HG02885 (cell line): ENCODE data around the gene OCA2.
"Not testable (repeated sequence)": the region's sequence is repeated elsewhere in the genome, so short reads cannot be mapped to it uniquely, and the experiment has no call there.

Experiments used
- ATAC-seq: cut with Tn5 transposase; IDR thresholded peaks from one replicate; pipeline ENCODE4 v1.9.1; 2021; ENCODE audit warnings: mild to moderate bottlenecking; ENCODE audit not compliant: unreplicated experiment, poor library complexity

Gene OCA2

DNA sequence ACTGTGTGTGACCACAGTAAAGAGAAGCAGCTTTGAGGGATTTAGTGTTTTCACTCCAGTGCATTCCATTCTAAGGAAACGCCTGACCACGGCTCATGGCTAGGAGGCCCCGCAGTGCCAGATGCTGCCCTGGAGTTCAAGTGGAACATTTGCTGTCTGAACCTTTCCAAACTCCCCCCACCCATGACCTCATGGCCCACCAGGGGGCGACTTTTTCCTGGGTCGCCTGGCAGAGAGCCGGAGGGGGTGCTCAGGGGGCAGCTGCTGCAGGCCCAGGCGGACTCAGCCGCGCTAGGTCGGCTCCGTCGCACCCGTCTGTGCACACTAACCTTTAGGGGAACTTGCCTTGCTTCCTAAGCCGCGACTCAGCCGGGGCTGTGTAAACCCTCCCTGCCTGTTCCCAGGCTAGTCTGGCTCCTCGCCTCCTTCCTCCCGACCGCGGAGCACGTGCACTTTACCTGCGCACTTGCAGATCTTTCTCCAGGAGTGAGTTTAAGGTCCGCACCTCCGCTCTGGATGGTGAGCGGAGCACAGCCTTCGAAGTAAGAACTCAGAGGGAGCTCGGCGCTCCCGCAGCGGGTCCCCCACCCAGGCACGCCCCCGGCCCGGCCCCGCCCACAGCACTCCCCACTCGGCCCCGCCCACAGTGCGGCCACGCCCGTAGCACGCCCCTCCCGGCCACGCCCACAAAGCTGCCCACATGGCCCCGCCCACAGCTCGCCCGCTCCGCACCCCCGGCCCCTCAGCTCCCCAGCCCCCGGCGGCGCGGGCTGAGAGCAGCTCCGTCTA lies at the start of gene OCA2:
OCA2 (minus strand) TSS at position 550 of the 789 bp plus-strand sequence. CDS start 17,441 bp downstream, outside the sequence.
- no peak for ATAC-seq

DNA sequence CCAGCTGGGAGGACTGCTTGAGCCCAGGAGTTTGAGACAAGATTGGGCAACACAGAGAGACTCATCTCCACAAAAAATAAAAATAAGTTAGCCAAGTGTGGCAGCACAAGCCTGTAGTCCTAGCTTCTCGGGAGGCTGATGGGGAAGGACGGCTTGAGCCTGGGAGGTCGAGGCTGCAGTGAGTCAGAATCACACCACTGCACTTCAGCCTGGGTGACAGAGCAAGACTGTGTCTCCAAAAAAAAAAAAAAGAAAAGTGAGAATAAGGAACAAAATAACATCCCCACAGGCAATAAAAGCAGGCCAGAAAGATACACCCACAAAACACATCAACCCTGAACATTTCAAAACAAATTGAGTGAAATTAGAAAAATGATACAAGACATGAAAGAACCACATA lies 48.7 kb upstream of the OCA2 start:
- ATAC-seq = no peak

DNA sequence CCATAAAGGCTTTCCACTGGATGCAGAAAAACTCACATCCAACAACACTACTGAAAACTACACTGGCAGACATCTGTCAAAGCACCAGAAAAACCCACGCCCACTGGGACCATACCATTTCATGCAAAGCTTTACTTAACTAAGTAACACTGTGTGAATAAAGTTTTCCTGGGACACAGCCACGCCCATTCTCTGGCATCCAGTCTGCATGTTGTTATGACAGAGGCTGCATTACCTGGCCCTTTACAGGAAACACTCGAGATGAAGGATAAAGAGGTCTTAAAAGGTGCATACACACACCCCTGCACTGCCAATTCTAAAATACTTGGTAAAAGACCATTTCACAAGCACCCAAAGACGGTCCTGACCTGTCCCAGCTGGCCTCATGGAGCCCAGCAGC lies 46.3 kb upstream of the OCA2 start:
- ATAC-seq = not testable (repeated sequence)

DNA sequence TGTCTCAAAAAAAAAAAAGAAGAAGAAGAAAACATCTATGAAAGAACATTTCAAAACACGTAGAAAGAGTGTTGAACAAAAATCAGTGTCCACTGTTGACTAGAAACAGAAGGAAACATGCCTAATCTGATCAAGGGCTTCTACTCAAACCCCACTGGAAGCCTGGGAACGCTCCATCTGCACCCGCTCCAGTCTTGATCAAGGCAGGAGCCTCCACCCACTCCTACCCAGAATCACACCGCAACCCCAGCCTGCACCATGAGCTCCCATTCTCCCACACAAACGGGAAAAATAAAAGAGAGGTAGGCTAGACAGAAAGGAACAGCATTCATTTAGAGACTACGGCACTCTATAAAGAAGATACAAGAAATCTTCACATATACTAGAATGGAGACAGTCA lies 40.9 kb upstream of the OCA2 start:
- ATAC-seq = no peak

DNA sequence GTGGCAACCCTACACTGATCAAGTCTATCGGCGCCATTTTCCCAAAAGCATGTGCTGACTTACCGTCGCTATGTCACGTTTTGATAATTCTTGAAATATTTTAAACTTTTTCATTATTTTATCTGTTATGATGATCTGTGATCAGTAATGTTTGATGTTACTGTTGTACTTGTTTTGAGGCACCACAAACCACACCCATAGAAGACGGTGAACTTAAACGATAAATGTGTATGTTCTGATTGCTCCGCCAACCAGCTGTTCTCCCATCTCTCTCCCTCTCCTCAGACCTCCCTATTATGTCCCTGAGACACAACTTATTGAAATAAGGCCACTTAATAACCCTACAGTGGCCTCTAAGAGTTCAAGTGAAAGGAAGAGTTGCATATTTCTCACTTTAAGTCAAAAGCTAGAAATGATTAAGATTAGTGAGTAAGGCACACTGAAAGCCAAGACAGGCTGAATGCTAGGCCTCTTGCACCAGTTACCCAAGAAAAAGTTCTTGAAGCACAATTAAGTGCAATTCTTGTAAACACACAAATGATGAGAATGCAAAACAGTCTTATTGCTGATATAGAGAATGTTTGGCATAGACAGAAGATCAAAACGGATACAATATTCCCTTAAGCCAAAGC lies 38.4 kb upstream of the OCA2 start:
- not testable (repeated sequence) for ATAC-seq

DNA sequence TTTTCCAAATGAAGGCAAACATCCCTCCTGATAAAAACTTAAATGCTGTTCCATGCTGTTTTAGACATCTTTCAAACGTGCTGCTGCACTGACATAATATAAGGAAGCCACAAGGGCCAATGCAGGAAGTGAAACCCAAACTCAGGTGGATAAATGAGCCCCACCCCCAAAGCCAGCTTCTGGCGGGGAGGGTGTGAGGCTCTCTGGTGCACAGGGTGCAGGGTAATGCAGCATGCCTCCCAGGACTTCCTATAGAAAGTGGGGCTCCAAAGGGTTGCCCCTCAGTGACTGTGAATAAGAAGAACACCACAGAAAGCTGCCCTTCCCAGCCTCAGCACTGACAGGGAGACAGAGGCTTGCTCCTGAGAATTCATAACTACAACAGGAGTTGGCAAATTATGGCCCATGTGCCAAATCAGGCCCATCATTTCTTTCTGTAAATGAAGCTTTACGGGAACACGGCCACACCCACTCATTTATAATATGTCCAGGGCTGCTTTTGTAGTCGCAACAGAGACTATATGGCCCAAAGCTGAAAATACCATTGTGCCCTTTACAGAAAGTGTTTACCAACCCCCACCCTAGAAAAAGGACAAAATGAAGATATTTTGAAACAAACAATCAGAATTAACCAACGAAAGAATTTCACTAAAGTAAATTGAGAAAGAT lies 37.3 kb upstream of the OCA2 start:
- ATAC-seq = peak; percentile 100

DNA sequence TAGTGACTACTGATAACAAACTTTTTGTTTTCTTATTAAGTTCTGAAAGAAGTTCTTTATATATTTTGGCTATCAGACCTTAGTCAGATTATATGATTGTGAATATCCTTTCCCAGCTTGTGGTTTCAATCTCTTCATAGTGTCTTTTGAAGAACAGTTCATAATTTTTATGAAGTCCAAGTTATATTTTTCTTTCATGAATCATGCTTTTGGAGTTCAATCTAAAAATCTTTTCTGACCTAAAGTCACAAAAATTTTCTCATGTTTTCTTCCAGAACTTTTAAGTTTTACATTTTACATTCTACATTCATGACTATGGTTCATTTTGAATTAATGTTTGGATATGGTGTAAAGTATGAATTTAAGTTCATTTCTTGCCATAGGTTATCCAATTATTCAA lies 34.2 kb upstream of the OCA2 start:
- ATAC-seq = no peak

DNA sequence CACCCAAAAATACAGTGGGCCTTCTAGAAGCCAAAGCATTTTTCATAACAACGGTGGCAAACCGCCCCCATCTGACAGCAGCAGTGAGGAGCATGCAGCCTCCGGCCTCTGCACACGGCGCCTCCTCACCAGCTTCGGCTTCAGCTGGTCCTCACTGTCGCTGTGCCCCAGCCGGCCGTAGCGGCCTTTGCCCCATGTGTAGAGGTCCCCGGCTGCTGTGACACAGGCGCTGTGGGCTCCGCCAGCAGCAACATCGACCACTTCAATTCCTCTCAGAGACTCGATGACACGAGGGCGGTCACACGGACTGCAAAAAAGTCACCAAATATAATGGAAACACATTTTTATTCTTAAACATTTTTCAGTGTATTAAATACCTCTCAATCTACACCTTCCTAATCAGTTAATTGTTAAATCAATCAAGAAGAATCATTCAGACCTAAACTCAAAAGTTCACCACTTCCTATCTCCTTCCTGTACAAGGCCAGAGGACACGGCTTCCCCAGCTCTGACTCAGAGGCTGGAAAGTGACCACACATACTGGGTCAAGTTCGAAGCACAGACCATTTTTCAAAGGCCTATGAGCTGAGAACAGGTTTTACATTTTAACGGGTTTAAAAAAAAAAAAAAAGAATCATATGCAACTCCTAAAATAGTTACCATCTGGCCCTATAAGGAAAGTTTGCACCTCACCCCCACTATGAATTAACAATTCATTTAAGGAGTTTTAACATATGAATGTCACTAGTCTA lies 33.6 kb upstream of the OCA2 start:
- ATAC-seq = no peak

DNA sequence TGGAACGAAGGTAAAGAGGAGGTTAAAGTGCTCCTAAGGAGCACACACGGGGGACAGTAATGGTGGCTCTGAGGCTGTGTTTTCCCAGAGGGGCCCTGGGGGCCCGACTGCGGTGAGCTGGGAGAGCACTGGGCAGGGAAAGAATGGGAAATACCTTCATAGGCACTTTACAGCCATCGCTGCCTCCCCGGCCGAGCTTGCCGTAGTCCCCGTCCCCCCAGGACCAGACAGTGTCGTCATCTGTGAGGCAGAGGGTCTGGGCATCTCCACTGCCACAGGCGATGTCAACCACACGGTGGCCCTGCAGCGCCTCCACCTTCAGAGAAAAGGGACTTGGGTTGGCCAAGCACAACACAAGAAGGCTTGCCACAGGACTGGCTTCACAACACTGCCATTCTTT lies 32.8 kb upstream of the OCA2 start:
- no peak for ATAC-seq

DNA sequence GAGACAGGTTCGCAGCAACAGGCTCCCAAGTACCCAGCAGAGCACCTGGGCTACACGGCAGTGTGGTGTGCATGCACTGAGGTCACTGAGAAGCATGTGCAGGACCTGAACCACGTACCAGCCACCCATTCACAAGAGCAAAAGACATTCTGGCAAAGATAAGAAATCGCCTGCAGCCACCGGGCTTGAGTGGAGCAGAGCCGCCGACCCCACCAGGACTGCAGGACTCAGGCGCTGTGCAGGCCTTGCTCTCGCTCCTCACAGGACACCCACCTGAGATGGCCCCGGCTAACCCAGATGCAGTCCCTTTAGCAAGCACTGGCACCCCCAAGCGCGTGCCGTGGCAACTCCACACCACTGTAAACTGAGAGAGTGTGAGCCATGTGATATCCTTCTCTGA lies 32.3 kb upstream of the OCA2 start:
- no peak for ATAC-seq

DNA sequence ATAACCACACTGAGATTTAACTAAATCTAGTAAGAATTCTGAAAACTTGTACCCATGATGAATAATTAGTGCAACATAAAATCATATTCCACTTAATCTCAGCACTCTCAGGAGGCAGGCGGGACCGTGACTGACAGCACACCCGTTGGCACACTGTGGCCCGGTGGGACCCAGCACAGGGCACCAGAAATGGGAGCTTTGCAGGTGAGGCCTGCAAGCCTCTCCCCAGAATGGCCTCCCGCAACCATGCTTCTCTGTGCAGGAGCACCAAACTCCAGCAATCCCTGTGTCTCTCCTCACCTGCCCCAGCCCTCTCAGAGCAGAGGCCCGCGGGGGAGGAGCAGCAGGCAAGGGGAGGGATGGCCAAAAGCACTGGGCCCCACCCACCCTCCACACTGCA lies 31.5 kb upstream of the OCA2 start:
- no peak for ATAC-seq

DNA sequence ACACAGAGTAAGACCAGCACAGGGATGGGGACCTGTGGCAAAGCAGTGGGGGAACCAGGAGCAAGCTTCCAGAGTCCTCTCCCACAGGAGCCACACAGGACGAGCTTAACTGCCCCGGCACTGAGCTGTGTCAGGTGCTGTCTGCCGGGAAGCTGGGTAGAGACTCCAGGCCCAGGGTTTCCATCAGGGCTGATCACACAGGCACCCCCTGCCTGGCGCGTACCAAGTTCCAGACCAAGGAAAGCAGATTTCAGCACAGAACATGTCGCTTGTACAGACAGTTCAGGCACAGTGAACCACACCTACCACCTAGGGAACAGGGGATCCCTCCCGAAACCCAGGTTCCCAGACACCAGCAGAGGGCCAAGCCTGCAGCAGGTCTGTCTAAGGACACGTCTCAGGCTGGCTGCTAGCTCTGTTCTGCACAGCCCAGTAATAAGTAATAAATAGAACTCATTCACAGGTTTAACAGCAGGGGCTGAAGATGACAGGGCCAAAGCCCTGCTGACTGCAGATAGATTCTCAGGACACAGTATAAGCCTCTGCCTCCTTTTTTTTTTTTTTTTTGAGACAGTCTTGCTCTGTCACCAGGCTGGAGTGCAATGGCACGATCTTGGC lies 30.2 kb upstream of the OCA2 start:
- no peak for ATAC-seq

DNA sequence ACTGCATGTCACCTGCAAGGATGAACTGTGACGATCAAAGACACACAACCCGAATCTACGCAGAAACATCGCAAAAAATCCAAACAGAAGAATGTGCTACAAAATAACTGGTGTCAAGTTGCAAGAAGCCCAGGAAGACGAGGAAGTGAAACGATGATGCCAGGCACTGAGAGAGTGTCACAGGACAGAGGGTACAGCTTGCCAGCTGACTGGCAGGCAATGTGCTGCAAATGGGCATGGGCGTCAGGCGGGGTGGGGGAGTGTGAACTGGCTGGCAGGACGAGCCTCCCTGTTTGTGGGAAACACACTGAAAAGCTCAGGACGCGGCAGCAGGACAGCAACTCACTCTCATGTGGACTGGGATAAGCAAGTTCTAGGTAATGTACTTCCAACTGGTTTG lies 28.9 kb upstream of the OCA2 start:
- no peak for ATAC-seq

DNA sequence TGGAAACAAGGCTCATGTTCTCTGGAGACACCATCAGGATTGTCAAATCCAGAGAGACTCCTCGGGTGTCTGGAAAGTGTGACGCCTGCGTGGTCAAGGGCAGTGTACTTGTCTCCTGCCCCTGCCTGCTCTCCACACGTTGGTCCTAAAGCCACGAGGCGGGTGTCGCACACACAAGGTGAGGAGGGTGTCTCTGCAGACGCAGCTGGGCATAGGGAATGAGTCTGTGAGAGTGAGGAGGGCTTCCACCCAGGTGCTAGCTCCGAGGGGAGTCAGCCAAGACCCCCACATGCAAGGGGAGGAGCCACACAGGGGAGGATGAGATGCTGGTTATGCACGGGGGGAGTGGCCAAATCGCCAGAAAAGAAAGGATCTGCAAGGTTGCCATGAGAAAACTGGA lies 27.9 kb upstream of the OCA2 start:
- ATAC-seq = no peak

DNA sequence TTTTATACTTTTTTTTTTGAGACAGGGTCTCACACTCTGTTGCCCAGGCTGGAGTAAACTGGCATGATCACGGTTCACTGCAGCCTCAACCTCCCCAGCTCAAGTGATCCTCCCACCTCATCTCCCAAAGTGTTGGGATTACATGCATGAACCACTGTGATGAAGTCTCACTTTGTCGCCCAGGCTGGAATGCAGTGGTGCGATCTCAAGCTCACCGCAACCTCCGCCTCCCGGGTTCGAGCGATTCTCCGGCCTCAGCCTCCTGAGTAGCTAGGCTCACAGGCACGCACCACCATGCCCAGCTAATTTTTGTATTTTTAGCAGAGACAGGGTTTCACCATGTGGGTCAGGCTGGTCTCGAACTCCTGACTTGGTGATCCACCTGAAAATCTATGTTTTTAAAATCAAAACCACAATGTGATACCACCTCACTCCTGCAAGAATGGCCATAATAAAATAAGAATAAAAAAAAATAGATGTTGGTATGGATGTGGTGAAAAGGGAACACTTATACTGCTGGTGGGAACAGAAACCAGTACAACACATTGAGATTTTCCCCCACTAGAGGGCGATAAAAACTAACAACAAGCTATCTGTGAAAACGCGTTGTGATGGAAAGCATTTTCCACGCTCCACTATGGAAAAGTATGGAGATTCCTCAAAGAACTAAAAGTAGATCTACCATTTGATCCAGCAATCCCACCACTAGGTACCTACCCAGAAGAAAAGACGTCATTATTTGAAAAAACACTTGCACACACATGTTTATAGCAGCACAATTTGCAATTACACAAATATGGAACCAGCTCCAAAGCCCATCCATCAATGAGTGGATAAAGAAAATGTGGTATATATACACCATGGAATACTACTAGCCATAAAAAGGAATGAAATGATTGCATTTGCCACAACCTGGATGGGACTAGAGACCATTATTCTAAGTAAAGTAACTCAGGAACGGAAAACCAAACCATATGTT lies 26.8 kb upstream of the OCA2 start:
- ATAC-seq = no peak

DNA sequence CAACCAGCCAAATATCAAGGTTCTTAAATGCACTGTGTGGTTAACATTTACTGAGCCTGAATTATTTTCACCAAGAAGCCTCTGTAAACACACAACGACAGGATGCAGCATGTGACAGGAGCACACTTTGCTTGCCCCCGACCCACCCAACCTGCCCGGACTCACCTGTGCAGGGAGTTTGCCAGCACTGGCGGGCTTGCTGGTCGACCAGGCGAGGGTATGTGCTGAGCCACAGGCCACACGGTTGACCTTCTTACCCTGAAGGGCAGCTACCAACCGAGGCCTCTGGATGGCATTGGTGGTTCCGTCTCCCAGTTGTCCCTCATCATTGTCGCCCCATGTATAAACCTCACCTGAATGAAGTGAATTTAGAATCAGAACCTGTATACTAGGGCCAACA lies 25.7 kb upstream of the OCA2 start:
- ATAC-seq = no peak

DNA sequence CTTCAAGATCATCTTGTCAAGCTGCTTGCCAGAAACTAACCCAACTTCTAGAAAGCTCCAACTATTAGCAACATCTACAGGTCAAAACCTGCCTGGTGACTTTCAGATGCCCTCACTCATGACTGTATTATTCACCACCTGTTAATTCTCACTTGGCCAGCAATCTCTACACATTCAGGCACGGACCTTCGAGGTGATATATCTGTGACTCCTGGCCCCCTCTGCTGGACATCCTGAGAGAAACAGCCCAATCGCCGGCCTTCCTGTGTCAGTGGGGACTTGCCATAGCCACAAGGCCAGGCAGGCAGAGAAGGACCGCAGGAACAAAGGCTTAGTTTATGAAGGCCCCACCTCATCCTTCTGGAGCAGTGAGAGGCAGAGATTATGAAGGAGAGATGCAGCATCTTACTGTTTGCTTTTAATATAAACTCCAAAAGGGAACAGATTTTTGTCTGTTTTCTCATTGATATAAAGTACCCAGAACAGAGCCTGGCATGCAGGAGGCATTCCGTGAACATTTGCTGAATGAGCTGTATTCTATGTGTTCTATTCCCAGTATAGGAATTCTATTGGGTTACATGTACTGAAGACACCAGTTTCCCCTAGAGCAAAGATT lies 24.4 kb upstream of the OCA2 start:
- peak; percentile 85 for ATAC-seq

DNA sequence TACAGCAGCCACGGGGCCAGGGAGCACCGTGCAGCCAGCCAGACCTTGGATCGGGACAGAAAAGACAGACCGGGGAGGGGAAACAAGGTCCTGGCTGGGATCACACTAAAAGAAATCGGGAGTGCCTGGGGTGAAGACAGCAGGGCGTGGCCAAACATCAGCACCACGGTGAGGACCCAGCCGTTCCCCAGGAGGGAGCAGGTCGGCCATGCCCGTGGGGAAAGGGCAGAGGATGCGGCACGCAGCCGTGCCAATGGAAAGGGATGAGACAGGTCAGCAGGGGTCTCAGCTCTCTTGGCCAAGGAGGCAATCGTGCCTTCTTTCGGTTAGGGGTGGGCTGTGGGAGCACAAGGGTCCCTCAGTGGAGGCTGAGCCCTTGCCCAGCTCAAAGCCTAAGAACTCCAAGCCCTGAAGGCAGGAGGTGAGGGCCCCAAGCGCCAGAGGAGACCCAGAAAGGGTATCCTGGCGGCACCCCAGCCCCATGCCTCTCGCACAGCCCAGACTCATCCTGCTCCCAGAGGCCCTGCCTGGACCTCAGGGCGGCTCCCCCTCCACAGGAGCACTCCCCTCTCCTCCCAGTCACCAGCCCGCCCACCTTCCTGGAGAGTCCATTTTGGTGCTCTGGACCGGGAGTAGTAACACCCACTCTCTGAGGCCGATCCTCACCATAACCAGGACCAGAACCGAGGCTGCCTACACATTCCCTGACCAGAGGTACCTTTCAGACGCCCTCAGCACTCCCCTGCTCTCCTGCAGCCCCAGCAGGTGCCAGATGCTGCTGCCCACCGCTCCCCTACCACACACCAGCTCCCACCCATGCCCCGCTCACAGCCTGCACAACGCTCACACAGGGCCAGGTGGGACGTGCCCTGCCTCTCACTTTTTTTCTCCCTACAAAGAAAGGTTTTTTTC lies 23.2 kb upstream of the OCA2 start:
- no peak for ATAC-seq
